AML-193 (cell line): Measurements from ENCODE around the gene SIAH1.
"Not testable (repeated sequence)": the region's sequence is repeated elsewhere in the genome, so short reads cannot be mapped to it uniquely, and the experiment has no call there.

ENCODE experiments used
- DNase-seq, 2 experiments: peaks; one replicate each; lab custom pipeline; 2025; lab: John Stamatoyannopoulos, UW

Gene SIAH1

GRCh38 chr16:48332978-48333377 lies 52.2 kb downstream of the SIAH1 start:
- no peak for DNase-seq

- DNase-seq: peak; percentile 48 to 63
Observed at GRCh38 chr16:48330841-48331192, 54.4 kb downstream of the SIAH1 start.

- DNase-seq: no peak
Observed at GRCh38 chr16:48330189-48330840, 54.9 kb downstream of the SIAH1 start.

GRCh38 chr16:48329138-48329537 lies 56.1 kb downstream of the SIAH1 start:
- no peak for DNase-seq

GRCh38 chr16:48326915-48327314 lies 58.3 kb downstream of the SIAH1 start:
- no peak for DNase-seq

GRCh38 chr16:48323783-48324775 lies 61.1 kb downstream of the SIAH1 start:
- DNase-seq: no peak

GRCh38 chr16:48321317-48322036 lies 63.7 kb downstream of the SIAH1 start:
- DNase-seq: no peak

- DNase-seq: peak; percentile 72 to 75
Observed at GRCh38 chr16:48318630-48319029, 66.6 kb downstream of the SIAH1 start.

- peak; percentile 3 to 40 for DNase-seq
Observed at GRCh38 chr16:48317614-48318315, 67.4 kb downstream of the SIAH1 start.

- no peak for DNase-seq
Observed at GRCh38 chr16:48317026-48317425, 68.2 kb downstream of the SIAH1 start.

- not testable (repeated sequence) for DNase-seq
Observed at GRCh38 chr16:48313905-48314304, 71.3 kb downstream of the SIAH1 start.

GRCh38 chr16:48310908-48311641 lies 74.1 kb downstream of the SIAH1 start:
- no peak for DNase-seq
